ENCODE results near the gene SEMA4D.

DNA sequence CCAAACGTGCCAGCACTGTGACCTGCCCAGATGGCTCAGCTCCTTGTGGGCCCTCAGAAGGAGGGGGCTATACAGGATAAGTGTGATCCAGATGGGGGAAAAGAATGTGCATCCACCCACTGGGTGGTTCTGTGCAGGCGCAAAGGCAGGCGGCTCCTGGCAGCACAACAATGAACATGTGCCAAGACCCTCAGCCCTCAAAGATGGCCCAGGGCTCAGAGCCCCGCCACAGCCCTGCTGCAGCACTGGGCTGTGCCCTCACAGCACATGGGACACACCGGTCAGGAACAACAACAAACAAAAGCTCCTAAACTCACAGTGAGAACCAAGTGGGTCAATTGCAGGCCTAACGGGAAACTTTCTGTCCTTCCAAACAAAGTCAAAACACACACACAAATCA lies 4.7 kb downstream of the SEMA4D start:
- TF ChIP-seq EP300 (IDR thresholded peaks at IDR 0.05): peak in 1 of 2 donors; percentile 55
- TF ChIP-seq, protein P1, sequence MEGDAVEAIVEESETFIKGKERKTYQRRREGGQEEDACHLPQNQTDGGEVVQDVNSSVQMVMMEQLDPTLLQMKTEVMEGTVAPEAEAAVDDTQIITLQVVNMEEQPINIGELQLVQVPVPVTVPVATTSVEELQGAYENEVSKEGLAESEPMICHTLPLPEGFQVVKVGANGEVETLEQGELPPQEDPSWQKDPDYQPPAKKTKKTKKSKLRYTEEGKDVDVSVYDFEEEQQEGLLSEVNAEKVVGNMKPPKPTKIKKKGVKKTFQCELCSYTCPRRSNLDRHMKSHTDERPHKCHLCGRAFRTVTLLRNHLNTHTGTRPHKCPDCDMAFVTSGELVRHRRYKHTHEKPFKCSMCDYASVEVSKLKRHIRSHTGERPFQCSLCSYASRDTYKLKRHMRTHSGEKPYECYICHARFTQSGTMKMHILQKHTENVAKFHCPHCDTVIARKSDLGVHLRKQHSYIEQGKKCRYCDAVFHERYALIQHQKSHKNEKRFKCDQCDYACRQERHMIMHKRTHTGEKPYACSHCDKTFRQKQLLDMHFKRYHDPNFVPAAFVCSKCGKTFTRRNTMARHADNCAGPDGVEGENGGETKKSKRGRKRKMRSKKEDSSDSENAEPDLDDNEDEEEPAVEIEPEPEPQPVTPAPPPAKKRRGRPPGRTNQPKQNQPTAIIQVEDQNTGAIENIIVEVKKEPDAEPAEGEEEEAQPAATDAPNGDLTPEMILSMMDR (IDR thresholded peaks at IDR 0.05): no peak
- no peak for TF ChIP-seq POLR2A (IDR thresholded peaks at IDR 0.05)
